NB4 (cell line): ENCODE measurements around the gene SLC25A48.

Experiments used
- DNase-seq: peaks from one replicate; pipeline ENCODE4 v3.0.0; 2010; ENCODE audit warnings: low read depth
- H3K4me3 ChIP-seq: one replicate; pipeline ENCODE4 v1.5.1; 2011; ENCODE audit warnings: mild to moderate bottlenecking, low read depth, low read length, moderate library complexity
- CTCF ChIP-seq: IDR thresholded peaks from one replicate; pipeline ENCODE4 v1.5.1; 2012; ENCODE audit warnings: low read depth, low read length
- MAX ChIP-seq: IDR thresholded peaks from 2 replicates; pipeline ENCODE4 v1.6.1; 2011; ENCODE audit warnings: low read depth, low read length
- MYC ChIP-seq: IDR thresholded peaks from 2 replicates; pipeline ENCODE4 v1.6.1; 2011; ENCODE audit warnings: low read depth, low read length
- POLR2A ChIP-seq: IDR thresholded peaks from 2 replicates; pipeline ENCODE4 v1.6.1; 2011; ENCODE audit warnings: mild to moderate bottlenecking; ENCODE audit not compliant: insufficient read length; ENCODE audit errors: extremely low read depth

Gene SLC25A48

GRCh38 chr5:135916638-135917263 is 82.3 kb downstream of the SLC25A48 start:
- no peak for DNase-seq
- TF ChIP-seq MYC = no peak
- TF ChIP-seq POLR2A = no peak
- TF ChIP-seq MAX = no peak
- TF ChIP-seq CTCF = no peak
- H3K4me3 ChIP-seq = no peak overlapping the region

- TF ChIP-seq MAX = no peak
- no peak for TF ChIP-seq POLR2A
- TF ChIP-seq MYC = no peak
- TF ChIP-seq CTCF = no peak
- H3K4me3 ChIP-seq = no peak overlapping the region
- DNase-seq = no peak
These were observed 85.7 kb downstream of the SLC25A48 start for GRCh38 chr5:135920199-135920598.

- H3K4me3 ChIP-seq = no peak overlapping the region
- DNase-seq = peak; percentile 35
- no peak for TF ChIP-seq POLR2A
- TF ChIP-seq CTCF = no peak
These were observed 86.9 kb downstream of the SLC25A48 start for GRCh38 chr5:135921388-135921787.

- TF ChIP-seq MYC = no peak
- no peak for DNase-seq
- H3K4me3 ChIP-seq = no peak overlapping the region
These were observed 95.8 kb downstream of the SLC25A48 start for GRCh38 chr5:135930029-135930948.

- no peak for DNase-seq
- no peak overlapping the region for H3K4me3 ChIP-seq
- no peak for TF ChIP-seq MYC
- TF ChIP-seq MAX = no peak
- no peak for TF ChIP-seq POLR2A
- TF ChIP-seq CTCF = no peak
These were observed 96.5 kb downstream of the SLC25A48 start for GRCh38 chr5:135930949-135931295.

GRCh38 chr5:135934939-135935338 is 100.5 kb downstream of the SLC25A48 start:
- no peak for DNase-seq
- H3K4me3 ChIP-seq = no peak overlapping the region
- TF ChIP-seq MAX = no peak
- TF ChIP-seq POLR2A = no peak
- no peak for TF ChIP-seq MYC
- no peak for TF ChIP-seq CTCF
